SKM-1 treated with dmso at 0.1 percent for 144 hours (cell line): ENCODE measurements around the gene ZNF217.
"Not testable (repeated sequence)": the region's sequence is repeated elsewhere in the genome, so short reads cannot be mapped to it uniquely, and the experiment has no call there.

Source experiments
- DNase-seq: peaks from one replicate; lab custom pipeline; 2025; ENCODE audit not compliant: unreplicated experiment; lab: John Stamatoyannopoulos, UW

The ZNF217 gene

DNA sequence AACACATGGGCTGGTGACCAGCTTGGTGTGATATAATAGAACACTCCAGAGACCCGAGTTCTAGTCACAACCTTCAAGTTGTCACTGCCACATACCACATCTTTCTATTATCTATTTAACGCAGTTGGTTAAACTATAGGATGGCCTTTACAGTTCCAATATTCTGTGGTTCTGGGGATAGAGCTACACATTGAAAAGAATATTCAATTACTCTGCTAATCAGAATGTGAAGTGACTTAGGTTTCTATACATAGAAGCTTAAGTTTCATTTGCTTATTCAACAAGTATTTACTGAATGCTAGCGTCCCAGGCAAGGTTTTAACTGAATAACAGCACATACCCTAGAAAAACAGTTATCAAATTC, 9.1 kb downstream of the ZNF217 start:
- DNase-seq = not testable (repeated sequence)

DNA sequence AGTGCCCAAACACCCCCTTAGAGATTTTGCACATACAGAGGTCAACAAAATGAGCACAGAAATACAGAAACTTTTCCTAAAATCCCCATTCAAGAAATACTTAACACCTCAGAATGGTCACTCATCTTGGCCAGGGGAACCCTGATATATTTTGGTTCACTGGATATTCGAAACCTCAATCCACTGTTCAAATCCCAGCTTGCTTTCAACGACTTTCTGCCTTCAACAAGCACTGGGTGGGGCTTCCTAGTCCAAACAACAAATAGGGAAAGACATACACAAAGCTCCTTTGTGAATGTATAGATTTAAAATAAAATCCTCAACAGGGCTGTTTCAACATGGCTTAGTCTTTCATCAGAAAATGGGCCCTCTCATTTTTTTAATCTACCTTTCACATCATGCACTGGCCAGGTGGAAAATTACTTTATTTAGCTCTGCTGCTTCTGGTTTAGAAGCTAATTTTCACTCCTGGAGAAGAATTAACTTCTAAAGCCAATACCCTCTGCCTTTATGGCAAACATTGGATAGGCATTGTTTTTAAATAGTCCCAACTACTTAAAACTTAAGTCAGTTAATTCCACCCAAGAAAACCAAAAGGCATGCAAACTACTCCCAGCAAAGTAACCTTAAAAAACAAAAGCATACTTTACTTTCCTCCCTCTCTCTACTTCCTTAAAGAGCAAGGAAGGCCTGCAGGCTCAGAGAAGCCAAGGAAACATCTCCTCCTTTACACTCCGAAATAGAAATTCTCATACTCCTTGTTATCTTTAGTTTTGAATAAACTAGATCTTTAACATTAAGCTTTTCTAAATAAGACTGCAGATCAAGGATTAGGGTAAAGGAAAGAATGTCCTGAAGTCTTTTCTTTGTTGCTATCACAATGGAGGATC, 9.7 kb downstream of the ZNF217 start:
- not testable (repeated sequence) for DNase-seq

- DNase-seq = peak; percentile 69
Measured at GRCh38 chr20:53582574-53583351, 10.9 kb downstream of the ZNF217 start.

DNA sequence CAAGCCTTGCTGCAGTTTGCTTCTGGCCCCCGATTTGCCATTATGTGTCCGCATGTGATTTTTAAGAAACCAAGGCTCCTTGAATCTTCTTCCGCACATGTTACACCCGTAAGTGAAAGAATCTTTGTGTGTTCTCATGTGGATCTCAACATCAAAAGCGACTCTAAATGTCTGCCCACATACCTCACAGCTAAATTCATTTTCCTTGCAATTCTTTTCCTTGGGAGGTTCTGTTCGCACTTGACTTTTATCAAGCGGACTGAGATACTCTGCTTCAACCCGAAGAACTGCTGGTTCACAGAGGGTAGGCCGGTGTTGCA, 11.4 kb downstream of the ZNF217 start:
- no peak for DNase-seq

DNA sequence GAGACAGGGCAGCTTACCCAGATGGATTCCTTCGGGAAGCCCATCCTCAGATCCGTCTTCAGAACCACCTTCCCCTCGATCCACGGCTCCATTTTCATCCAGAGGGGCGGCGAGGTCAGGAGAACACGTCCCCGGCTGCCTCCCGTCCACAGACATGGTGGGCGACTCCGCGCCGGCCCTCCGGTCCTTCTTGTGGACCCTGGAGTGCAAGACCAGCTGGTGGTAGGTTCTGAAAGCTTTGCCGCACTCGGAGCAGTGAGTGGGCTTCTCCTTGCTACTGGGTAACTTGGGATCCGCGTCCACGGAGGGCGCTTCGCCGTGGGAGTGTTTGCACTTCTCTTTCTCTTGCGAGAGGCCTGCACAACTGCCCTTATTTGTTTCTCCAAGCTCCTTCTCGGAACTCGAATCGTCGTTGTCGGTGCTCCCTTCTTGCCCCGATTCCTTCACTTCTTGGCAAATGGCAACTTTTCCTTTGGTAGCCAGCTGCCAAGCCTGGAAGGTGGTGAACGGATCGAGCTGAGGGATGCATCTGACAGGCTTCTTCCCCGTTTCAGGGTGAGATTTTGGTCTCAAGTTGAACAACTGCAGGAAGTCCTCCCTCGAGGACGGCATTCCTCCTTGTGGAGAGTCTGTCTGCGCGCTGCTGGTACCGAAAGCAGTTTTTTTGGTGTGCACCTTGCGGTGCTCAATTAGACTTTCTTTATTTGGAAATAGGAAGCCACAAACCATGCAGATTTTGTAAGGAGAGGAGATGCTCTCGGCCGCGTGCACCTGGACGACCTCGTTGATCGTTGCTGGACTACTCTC, 12.0 kb downstream of the ZNF217 start:
- DNase-seq = no peak

DNA sequence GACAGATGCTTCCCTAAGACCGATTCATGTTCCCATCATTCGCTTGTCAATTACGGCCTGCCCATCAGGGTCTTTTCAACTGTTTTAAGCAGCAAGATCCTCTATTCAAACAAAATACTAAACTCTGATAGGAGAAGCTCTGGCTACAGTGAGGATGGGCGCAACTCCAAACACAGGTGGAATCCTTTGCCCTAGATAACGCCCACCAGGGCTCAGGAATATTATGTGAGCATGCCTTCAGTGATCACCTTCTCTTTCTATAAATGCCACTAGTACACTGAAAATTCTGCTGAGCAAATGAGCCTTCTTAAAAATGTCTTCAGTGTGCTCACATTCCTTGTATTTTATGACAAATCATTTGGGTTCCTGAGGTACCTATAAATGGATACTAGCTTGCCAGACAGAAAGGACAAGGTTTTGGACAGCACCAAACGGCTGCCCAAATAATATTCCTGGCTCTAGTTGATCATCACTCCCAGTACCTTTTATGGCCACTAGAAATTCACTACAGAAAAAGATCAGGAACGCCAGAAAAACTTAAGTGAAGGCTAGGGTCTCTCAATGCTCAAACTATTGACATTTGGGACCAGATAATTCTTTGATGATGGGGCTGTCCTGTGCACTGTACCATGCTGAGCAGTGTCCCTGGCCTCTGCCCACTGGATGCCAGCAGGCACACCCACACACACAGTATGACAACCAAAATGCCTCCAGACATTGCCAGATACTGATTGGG, 13.1 kb downstream of the ZNF217 start:
- DNase-seq = no peak

DNA sequence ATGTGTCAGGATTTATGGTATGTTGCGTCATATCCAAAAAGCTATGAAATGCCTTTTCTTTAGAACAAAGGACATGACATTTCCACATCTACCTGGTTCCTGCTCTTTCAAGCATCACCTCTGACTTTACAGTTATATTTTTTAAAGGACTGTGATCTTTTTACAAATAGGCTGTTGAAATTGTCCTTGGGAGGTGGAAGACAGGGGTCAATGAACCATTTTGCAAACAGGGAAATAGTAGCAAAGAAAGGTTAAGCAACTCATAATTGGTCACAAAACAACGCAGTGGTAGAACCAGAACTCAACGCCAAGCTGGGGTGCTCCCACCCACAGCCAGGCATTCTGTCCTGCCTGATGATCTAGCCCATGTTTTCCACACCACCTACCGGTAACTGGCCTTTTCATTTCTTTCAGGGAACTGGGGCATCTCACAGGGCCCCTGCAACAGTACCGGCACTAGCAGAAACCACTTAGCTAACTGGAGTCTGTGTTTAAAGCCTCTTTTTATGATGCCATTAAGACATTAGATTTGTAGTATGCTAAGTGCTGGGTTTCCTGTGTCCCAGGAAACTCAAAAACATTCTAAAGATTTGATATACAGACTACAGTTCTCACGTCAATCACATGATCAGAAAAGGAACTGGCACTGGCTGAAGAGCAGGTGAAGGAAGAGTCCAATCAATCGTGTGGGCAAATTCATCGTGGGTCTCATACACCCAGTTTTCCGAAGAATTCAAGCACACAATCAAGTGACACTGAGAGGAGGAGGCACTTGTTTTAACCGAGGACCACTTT, 13.9 kb downstream of the ZNF217 start:
- DNase-seq = peak; percentile 74

GRCh38 chr20:53579266-53579580, 14.4 kb downstream of the ZNF217 start:
- no peak for DNase-seq

DNA sequence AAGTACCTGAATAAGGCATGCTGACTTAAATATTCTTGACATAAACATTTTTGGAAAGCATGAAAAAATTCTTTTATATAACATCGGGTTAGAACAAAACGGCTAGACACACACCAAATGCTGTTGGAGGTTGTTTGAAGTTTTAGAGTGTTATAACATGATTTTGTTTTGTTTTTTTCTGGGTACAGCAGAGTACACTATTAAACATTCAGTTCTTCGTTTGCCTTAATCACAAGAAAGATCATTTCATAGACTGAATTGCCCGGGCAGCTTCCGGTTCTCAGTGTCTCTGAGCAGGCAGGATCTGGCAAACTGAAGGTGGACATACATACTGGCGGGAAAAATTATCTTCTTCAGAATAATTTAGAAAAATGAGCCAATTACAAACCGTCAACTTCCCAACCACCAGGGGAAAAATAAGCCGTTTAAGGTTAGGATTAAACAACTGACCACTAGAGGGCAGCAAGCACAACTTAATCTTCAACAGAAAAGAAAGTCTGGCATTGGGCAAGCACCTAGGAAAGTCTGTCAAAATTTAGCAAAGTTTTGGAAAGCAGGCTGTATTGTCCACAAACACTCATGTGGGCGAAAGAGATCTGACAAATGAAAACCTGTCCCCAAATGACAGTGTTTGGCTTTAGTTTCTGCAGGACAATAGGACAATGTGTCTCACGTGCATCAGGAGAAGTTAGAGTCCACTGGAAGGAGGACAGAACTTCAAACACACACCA, 15.0 kb downstream of the ZNF217 start:
- peak; percentile 79 for DNase-seq

DNA sequence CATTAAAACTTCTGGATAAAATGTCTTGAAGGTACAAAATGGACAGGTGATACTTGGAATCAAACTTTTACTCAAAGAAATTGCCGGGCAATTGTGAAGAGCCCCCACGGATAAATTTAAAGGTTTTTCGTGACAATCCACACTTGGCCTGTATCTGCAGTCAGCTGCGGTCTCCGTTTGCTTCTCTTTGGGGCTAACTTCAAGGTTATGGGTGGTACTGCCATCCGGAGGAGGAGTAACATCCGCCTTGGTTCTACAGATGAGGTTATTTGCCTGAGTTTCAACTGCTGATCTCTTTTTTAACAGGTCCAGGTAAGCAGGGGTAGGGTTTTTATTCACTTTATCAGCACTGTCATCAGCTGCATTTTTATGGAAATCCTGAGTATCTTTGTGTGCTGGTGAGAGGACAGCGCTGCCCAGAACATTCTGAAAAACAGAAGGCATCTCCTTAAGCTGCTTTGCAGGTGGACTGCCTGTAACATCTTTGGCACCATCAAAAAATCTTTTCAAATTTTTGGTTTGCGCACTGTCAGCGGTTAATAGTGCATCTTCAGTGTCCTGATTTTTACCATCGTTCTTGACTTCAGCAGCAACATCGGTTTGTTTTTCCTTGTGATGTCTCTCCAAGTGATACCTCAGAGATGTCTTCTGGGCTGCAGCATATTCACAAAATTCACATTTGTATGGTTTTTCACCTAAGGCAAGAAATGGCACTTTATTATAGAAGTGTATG, 16.9 kb downstream of the ZNF217 start:
- DNase-seq = no peak

DNA sequence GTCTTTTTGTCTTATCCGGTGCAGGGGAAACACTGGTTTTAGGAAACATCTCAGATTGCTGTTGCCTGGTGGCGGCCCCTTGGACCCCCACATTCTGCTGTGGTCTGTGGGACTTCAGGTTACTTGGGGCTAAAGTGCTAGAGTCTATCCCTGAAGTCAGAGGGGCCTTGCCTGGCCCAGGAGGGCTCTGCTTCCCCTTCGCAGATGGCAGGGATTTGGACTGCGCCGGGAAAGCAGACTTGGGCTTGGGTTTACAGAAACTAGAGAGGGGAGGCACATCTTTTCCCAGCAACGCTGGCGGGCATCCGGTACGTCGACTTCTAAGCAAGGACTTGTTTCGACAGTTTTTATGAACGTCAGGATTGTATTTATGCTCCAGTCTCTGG, 17.5 kb downstream of the ZNF217 start:
- no peak for DNase-seq

DNA sequence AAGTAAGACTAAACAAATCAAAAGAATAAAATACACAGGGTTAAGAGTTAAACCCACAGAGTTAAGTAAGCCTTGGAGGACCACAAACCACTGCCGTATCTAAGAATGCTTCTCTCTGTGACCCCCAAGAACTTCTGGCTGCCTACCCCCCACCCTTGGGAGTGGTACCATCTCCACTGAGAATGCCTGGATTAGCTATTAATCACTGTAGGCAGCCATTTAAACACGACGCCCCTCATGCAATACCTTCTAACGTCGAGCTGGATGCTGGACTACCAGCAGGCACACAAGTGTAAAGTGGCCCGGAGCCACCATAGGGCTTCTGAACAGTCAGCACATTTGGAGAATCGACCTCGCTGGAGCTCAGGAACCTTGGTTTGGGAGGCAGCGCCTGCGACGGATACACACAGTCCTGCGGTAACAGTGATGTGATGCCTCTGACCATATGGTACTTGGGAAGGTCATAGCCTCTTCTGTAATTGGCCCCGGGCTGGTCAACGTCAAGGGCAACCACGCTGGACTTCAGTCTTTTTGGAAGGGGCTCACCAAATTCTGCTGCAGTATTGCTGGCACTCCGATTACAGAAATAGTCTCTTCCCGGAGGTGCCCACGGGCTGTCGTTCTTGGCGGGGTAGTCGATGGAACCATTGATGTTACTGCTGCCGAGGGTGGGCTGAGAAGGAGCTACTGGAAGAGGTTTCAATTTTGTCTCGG, 18.0 kb downstream of the ZNF217 start:
- no peak for DNase-seq

- DNase-seq = no peak
Measured at GRCh38 chr20:53574819-53575218, 18.8 kb downstream of the ZNF217 start.

DNA sequence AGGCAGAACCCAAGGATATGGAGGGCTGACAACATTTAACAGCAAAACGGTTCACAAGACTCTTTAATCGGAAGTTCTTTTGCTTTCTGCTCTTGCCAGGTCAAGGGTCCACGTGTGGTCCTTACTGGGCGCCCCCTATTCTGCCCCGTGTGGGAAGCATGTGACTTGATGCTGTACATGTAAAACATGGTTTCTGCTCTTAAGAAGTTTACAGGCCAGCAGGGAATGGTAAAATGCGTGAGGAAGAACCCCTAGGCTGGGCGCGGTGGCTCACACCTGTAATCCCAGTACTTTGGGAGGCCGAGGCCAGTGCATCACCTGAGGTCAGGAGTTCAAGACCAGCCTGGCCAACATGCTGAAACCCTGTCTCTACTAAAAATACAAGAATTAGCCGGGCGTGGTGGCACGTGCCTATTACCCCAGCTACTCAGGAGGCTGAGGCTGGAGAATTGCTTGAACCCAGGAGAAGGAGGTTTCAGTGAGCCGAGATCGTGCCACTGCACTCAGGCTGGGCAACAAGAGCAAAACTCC, 19.3 kb downstream of the ZNF217 start:
- no peak for DNase-seq

- no peak for DNase-seq
Measured at GRCh38 chr20:53571555-53572286, 21.9 kb downstream of the ZNF217 start.

- DNase-seq = no peak
Measured at GRCh38 chr20:53570446-53571276, 23.0 kb downstream of the ZNF217 start.
